Measurements from ENCODE around the gene RAN. TPM values are rescaled to one million over a fixed set of nuclear protein-coding genes. Genes with fewer than 3 reads are reported as not detected.

Gene RAN
- total and polyA plus RNA-seq, 9 of the 15 experiments (the other 6 are each of a cell fraction or from before 2014, with no cell fraction given) = 1,687 to 3,820 (median 2,300) TPM

DNA sequence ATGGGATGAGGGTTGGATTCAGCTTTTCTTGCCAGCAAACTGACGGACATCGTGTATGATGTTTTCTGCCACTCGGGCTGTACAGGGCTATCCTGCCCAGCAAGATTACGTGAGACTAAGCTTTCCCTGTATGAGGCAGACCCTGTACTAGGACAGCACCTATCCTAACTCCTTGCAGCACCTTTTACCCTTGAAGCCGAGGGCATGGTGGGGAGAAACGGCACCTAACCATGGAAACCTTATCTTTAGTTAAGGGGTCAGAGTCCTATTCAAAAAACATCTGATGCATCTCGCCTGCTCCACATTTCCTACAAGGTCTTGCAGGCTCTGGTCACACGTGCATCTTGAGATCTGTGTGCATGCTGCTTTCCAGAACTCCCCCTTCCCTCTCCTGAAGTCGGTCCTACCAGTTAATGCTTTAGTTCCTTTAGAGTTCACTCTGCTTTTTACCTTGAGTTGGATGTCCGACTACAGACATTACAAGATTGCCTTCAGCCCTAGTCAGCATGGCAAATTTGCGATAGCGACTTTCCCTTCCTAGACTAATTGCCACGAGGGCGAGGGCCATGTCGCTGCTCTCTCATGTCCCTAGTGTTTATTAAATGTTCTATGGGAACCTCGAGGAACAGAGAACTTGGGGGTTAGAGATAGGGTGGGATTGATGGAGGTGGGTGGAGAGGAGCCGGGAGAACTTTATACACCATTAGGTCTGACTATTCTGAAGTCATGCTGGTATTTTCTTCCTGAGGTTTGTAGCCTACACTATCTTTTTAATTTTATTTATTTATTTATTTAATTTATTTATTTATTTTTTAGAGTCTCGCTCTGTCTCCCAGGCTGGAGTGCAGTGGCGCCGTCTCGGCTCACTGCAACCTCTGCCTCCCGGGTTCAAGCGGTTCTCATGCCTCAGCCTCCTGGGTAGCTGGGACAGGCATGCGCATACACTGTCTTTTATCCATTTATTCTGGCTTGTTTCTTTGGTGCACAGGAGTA is 6.6 kb downstream of the RAN start (continued):
- TF ChIP-seq, protein P1, sequence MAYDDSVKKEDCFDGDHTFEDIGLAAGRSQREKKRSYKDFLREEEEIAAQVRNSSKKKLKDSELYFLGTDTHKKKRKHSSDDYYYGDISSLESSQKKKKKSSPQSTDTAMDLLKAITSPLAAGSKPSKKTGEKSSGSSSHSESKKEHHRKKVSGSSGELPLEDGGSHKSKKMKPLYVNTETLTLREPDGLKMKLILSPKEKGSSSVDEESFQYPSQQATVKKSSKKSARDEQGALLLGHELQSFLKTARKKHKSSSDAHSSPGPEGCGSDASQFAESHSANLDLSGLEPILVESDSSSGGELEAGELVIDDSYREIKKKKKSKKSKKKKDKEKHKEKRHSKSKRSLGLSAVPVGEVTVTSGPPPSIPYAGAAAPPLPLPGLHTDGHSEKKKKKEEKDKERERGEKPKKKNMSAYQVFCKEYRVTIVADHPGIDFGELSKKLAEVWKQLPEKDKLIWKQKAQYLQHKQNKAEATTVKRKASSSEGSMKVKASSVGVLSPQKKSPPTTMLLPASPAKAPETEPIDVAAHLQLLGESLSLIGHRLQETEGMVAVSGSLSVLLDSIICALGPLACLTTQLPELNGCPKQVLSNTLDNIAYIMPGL (CRISPR knock-in tag; IDR thresholded peaks at IDR 0.05) = no peak
- TF ChIP-seq L3MBTL2 (IDR thresholded peaks at IDR 0.05) (peak; percentile 59), ZNF277 (CRISPR knock-in tag; IDR thresholded peaks at IDR 0.05; ENCODE audit: borderline replicate concordance) (no peak), SIRT6 (IDR thresholded peaks at IDR 0.05; ENCODE audit: low read depth, low read length) (peak; percentile 17), MTA3 (IDR thresholded peaks at IDR 0.05; ENCODE audit: borderline replicate concordance) (no peak), PML (IDR thresholded peaks at IDR 0.05; ENCODE audit: low read length) (peak; percentile 61), SMARCB1 (IDR thresholded peaks at IDR 0.05; ENCODE audit: insufficient read length, low read depth) (no peak)
- TF ChIP-seq, protein P2, sequence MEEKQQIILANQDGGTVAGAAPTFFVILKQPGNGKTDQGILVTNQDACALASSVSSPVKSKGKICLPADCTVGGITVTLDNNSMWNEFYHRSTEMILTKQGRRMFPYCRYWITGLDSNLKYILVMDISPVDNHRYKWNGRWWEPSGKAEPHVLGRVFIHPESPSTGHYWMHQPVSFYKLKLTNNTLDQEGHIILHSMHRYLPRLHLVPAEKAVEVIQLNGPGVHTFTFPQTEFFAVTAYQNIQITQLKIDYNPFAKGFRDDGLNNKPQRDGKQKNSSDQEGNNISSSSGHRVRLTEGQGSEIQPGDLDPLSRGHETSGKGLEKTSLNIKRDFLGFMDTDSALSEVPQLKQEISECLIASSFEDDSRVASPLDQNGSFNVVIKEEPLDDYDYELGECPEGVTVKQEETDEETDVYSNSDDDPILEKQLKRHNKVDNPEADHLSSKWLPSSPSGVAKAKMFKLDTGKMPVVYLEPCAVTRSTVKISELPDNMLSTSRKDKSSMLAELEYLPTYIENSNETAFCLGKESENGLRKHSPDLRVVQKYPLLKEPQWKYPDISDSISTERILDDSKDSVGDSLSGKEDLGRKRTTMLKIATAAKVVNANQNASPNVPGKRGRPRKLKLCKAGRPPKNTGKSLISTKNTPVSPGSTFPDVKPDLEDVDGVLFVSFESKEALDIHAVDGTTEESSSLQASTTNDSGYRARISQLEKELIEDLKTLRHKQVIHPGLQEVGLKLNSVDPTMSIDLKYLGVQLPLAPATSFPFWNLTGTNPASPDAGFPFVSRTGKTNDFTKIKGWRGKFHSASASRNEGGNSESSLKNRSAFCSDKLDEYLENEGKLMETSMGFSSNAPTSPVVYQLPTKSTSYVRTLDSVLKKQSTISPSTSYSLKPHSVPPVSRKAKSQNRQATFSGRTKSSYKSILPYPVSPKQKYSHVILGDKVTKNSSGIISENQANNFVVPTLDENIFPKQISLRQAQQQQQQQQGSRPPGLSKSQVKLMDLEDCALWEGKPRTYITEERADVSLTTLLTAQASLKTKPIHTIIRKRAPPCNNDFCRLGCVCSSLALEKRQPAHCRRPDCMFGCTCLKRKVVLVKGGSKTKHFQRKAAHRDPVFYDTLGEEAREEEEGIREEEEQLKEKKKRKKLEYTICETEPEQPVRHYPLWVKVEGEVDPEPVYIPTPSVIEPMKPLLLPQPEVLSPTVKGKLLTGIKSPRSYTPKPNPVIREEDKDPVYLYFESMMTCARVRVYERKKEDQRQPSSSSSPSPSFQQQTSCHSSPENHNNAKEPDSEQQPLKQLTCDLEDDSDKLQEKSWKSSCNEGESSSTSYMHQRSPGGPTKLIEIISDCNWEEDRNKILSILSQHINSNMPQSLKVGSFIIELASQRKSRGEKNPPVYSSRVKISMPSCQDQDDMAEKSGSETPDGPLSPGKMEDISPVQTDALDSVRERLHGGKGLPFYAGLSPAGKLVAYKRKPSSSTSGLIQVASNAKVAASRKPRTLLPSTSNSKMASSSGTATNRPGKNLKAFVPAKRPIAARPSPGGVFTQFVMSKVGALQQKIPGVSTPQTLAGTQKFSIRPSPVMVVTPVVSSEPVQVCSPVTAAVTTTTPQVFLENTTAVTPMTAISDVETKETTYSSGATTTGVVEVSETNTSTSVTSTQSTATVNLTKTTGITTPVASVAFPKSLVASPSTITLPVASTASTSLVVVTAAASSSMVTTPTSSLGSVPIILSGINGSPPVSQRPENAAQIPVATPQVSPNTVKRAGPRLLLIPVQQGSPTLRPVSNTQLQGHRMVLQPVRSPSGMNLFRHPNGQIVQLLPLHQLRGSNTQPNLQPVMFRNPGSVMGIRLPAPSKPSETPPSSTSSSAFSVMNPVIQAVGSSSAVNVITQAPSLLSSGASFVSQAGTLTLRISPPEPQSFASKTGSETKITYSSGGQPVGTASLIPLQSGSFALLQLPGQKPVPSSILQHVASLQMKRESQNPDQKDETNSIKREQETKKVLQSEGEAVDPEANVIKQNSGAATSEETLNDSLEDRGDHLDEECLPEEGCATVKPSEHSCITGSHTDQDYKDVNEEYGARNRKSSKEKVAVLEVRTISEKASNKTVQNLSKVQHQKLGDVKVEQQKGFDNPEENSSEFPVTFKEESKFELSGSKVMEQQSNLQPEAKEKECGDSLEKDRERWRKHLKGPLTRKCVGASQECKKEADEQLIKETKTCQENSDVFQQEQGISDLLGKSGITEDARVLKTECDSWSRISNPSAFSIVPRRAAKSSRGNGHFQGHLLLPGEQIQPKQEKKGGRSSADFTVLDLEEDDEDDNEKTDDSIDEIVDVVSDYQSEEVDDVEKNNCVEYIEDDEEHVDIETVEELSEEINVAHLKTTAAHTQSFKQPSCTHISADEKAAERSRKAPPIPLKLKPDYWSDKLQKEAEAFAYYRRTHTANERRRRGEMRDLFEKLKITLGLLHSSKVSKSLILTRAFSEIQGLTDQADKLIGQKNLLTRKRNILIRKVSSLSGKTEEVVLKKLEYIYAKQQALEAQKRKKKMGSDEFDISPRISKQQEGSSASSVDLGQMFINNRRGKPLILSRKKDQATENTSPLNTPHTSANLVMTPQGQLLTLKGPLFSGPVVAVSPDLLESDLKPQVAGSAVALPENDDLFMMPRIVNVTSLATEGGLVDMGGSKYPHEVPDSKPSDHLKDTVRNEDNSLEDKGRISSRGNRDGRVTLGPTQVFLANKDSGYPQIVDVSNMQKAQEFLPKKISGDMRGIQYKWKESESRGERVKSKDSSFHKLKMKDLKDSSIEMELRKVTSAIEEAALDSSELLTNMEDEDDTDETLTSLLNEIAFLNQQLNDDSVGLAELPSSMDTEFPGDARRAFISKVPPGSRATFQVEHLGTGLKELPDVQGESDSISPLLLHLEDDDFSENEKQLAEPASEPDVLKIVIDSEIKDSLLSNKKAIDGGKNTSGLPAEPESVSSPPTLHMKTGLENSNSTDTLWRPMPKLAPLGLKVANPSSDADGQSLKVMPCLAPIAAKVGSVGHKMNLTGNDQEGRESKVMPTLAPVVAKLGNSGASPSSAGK (IDR thresholded peaks at IDR 0.05) = peak; percentile 58; the same call in 1 of the 2 replicates
- TF ChIP-seq, protein P3, sequence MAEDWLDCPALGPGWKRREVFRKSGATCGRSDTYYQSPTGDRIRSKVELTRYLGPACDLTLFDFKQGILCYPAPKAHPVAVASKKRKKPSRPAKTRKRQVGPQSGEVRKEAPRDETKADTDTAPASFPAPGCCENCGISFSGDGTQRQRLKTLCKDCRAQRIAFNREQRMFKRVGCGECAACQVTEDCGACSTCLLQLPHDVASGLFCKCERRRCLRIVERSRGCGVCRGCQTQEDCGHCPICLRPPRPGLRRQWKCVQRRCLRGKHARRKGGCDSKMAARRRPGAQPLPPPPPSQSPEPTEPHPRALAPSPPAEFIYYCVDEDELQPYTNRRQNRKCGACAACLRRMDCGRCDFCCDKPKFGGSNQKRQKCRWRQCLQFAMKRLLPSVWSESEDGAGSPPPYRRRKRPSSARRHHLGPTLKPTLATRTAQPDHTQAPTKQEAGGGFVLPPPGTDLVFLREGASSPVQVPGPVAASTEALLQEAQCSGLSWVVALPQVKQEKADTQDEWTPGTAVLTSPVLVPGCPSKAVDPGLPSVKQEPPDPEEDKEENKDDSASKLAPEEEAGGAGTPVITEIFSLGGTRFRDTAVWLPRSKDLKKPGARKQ (CRISPR knock-in tag; IDR thresholded peaks at IDR 0.05) = 0 out of 2 replicates have a peak, but pooled peaks have one; percentile 37

Measured in K562 (cell line).